Osteocyte (in vitro differentiated cells): ENCODE data around the gene FAM222B. TPM values are rescaled to one million over a fixed set of nuclear protein-coding genes. Genes with fewer than 3 reads are reported as not detected.

Experiments used
- DNase-seq: peaks from one replicate; pipeline ENCODE4 v3.0.0; 2021; ENCODE audit warnings: mixed read lengths; ENCODE audit not compliant: unreplicated experiment; ENCODE audit errors: extremely low spot score
- H3K27ac Mint-ChIP-seq: one replicate; pipeline ENCODE4 v1.8.0; 2021; ENCODE audit warnings: mild to moderate bottlenecking, mixed read lengths; ENCODE audit not compliant: unreplicated experiment
- H3K27me3 Mint-ChIP-seq: one replicate; pipeline ENCODE4 v1.8.0; 2021; ENCODE audit warnings: mixed read lengths; ENCODE audit not compliant: unreplicated experiment
- H3K36me3 Mint-ChIP-seq: one replicate; pipeline ENCODE4 v1.8.0; 2021; ENCODE audit warnings: mixed read lengths; ENCODE audit not compliant: unreplicated experiment
- H3K4me1 Mint-ChIP-seq: one replicate; pipeline ENCODE4 v1.8.0; 2021; ENCODE audit warnings: mixed read lengths; ENCODE audit not compliant: unreplicated experiment
- H3K4me3 Mint-ChIP-seq: one replicate; pipeline ENCODE4 v1.8.0; 2021; ENCODE audit warnings: mild to moderate bottlenecking, moderate library complexity, mixed read lengths; ENCODE audit not compliant: unreplicated experiment
- H3K9me3 Mint-ChIP-seq: one replicate; pipeline ENCODE4 v1.8.0; 2021; ENCODE audit warnings: mixed read lengths; ENCODE audit not compliant: unreplicated experiment
- total RNA-seq: library from RNA; stranded (reverse); gene quantifications from 2 replicates; pipeline ENCODE4 v1.2.1, GENCODE V29; 2021
- TF ChIP-seq, protein P1 (sequence below): fragments of 200-600 bp; sonication (generic); IDR thresholded peaks from 2 replicates; pipeline ENCODE4 v1.5.0; 2021; ENCODE audit warnings: antibody characterized with exemption, mild to moderate bottlenecking, moderate library complexity

Gene FAM222B
- total RNA-seq, 1 donor from 2014 or later, result 21.2 TPM

DNA sequence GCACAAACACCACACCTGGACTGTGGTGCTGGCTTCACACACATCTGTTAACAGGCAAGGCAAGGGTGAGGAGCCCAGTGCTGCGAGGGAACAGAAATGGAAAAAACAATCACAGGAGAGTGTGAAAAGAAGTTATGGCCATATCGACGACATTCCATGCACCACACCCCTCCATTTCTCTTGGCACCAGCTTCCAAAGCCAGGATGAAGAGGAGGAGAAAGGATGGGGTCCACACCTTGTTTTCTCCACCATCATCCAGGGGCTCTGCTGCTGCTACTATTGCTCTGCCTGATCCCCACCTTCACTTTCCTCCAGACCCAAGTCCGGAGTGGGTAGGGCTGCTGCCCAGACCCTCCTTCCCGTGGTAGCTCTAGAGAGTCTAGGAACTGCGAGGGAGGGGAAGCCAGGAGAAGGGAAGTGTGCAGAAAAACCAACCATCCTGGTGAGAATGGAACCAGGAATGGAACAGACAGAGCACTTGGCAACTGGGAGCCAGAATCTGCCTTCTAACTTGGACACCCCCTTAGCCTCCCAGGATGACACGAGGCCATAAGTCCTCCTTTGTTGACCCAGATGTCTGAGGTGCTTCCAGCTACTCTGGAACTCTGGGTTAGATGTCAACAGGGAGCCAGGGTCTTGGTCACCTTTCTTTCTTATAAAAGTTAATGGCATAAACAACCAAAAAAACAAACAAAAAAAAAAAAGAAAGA lies 129.7 kb downstream of the FAM222B start:
- peaks cover 42% of the 10 kb centered on the region for H3K4me1 Mint-ChIP-seq
- H3K9me3 Mint-ChIP-seq, result no peaks in the 10 kb centered on the region
- peaks cover 11% of the 10 kb centered on the region for H3K36me3 Mint-ChIP-seq
- H3K27ac Mint-ChIP-seq, result peak overlapping the region; percentile 52
- no peak overlapping the region for H3K4me3 Mint-ChIP-seq
- no peak for DNase-seq
- no peaks in the 10 kb centered on the region for H3K27me3 Mint-ChIP-seq
- TF ChIP-seq, protein P1, sequence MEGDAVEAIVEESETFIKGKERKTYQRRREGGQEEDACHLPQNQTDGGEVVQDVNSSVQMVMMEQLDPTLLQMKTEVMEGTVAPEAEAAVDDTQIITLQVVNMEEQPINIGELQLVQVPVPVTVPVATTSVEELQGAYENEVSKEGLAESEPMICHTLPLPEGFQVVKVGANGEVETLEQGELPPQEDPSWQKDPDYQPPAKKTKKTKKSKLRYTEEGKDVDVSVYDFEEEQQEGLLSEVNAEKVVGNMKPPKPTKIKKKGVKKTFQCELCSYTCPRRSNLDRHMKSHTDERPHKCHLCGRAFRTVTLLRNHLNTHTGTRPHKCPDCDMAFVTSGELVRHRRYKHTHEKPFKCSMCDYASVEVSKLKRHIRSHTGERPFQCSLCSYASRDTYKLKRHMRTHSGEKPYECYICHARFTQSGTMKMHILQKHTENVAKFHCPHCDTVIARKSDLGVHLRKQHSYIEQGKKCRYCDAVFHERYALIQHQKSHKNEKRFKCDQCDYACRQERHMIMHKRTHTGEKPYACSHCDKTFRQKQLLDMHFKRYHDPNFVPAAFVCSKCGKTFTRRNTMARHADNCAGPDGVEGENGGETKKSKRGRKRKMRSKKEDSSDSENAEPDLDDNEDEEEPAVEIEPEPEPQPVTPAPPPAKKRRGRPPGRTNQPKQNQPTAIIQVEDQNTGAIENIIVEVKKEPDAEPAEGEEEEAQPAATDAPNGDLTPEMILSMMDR, result no peak

DNA sequence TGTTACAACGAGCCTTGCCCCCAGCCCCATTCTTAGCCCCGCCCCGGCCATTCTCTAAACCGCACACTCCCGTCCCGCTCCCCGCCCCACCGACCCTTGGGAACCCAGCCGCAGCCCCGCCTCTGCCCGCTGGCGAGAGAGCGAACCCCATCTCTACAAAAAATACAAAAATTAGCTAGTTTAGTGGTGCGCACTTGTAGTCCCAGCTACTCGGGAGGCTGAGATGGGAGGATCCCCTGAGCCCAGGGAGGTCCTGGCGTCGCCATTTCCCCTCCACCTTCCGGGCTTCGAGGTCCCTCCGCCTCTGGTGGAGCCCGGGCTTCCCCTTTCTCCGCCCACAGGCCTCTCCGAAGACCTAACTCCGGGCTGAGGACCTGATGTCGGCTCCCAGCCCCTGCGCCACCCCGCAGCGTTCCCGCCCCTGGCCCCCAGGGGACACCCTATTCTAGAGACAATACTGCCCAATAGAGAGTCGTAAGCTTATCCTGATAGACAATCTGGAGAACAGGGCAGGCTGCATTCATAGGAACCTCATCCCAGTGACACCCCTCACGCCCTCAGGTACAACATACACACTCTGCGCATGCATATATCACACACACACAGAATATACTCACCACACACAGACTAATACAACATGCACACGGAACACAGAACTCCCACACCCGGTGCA lies 130.4 kb downstream of the FAM222B start:
- TF ChIP-seq, protein P1, result no peak
- Mint-ChIP-seq H3K27me3 (no peaks in the 10 kb centered on the region), H3K36me3 (peaks cover 11% of the 10 kb centered on the region), H3K4me1 (peaks cover 41% of the 10 kb centered on the region), H3K9me3 (no peaks in the 10 kb centered on the region), H3K27ac (peak overlapping the region; percentile 99), H3K4me3 (peak overlapping the region; percentile 26)
- DNase-seq, result no peak

DNA sequence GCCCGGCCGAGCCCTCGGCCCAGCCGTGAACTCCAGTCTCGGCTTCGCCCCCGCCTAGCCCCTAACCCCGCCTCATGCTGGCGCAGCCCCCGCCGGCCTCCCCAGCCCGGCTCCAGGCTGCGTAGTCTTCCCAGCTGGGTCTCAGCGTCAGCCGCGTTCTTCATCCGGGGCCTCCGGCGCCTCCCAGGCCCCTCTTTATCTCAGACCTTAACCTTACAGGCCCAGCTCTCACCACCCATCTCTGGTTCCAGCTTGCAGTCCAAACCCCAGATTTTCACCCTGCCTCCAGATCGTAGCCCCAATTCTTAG lies 130.9 kb downstream of the FAM222B start, which contains the start of gene PROCA1:
TSS of gene PROCA1 (minus strand) at position 166 of the 309 bp plus-strand sequence. CDS start 228 bp downstream, outside the sequence.
- H3K9me3 Mint-ChIP-seq, result no peaks in the 10 kb centered on the region
- DNase-seq, result no peak
- TF ChIP-seq, protein P1, result no peak
- peak within 1 kb of the TSS; percentile 99 for H3K27ac Mint-ChIP-seq
- peak within 1 kb of the TSS; percentile 91 for H3K4me3 Mint-ChIP-seq
- H3K36me3 Mint-ChIP-seq, result peaks cover 11% of the 10 kb centered on the region
- peaks cover 41% of the 10 kb centered on the region for H3K4me1 Mint-ChIP-seq
- H3K27me3 Mint-ChIP-seq, result no peaks in the 10 kb centered on the region

DNA sequence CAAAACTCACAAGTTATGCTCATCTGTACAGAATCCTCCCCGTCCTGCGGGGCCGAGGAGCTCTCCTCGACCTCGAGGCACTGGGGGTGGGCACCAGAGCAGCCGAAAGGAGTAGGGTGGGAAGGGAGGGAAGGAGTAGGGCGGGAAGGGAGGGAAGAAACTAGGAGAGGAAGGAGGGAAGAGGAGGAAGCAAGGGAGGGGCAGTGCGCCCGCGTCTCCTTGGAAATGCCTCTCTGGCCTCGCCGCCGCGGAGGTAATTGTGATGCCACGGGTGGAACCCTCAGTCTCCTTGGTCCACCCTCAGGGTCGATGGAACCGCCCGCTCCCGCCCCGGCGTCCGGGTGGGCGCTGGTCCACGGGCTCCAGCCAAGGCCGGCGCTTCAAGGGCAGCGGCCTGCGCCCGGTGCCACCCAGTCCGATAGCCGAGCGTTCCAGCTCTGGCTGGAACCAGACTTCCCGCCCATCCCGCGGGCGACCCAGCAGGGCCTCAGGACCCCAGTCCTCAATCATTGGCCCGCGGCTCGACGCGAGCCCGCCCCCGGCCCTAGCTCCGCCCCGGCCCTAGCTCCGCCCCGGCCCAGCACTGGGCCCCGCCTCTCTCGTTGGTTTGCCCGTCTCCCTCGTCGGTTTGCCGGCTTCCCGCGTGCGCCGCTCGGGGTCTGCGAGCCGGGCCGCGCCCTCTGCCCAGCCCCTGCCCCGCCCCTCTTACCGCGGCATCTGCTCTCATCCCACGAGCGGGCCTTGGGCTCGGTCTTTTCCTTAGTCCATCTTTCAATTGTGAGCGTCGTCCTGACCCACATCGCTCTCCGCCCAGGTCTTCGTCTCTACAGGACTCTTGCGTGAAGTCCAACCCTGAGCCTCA lies 131.5 kb downstream of the FAM222B start:
- no peaks in the 10 kb centered on the region for H3K9me3 Mint-ChIP-seq
- H3K4me3 Mint-ChIP-seq, result peak overlapping the region; percentile 91
- no peaks in the 10 kb centered on the region for H3K27me3 Mint-ChIP-seq
- H3K36me3 Mint-ChIP-seq, result peaks cover 11% of the 10 kb centered on the region
- TF ChIP-seq, protein P1, result no peak
- H3K27ac Mint-ChIP-seq, result peak overlapping the region; percentile 99
- H3K4me1 Mint-ChIP-seq, result peaks cover 36% of the 10 kb centered on the region
- peak; percentile 98 for DNase-seq
